Tibial artery (tissue), 4 donors: ENCODE results near the gene STAC2.

Experiments
- DNase-seq, 2 donors: peaks; one replicate each; pipeline ENCODE4 v3.0.0-alpha.2; 2019
- H3K27ac ChIP-seq, 2 donors: fragments of 200-600 bp; sonication (generic) in 1 of 2; 1 replicate in 1 of 2; 2 replicates in 1 of 2; pipeline ENCODE4 v1.5.1; 2018 to 2019; ENCODE audit warnings: mild to moderate bottlenecking in 1 of 2
- H3K27me3 ChIP-seq, 2 donors: fragments of 200-600 bp; sonication (generic) in 1 of 2; one replicate each; pipeline versions ENCODE4 v1.5.1 to v1.6.0; 2016 to 2019
- H3K36me3 ChIP-seq, 3 donors: fragments of 200-600 bp; sonication (generic) in 2 of 3; one replicate each; pipeline ENCODE4 v1.5.1; 2016 to 2019; ENCODE audit warnings: mild to moderate bottlenecking in 2 of 3
- H3K4me1 ChIP-seq, 4 donors: fragments of 200-600 bp; sonication (generic) in 2 of 4; 1 replicate in 3 of 4; 2 replicates in 1 of 4; pipeline ENCODE4 v1.5.1; 2016 to 2019
- H3K4me3 ChIP-seq, 2 donors: fragments of 200-600 bp; sonication (generic) in 1 of 2; 1 replicate in 1 of 2; 2 replicates in 1 of 2; pipeline ENCODE4 v1.5.1; 2018 to 2019; ENCODE audit warnings: mild to moderate bottlenecking in 2 of 2
- H3K9me3 ChIP-seq, 3 donors: fragments of 200-600 bp; sonication (generic) in 1 of 3; one replicate each; pipeline ENCODE4 v1.5.1; 2016 to 2019
- intact Hi-C: fragments of 100-400 bp; cut with DNase I; formaldehyde crosslinking; loops from one replicate; pipeline ENCODE4 v1.15.0; 2023; ENCODE audit warnings: low total_unique reads
- TF ChIP-seq, protein P1 (sequence below), 2 experiments: fragments of 200-600 bp in 1 of 2; fragments of 450-650 bp in 1 of 2; IDR thresholded peaks; one replicate each; pipeline ENCODE4 v1.5.1; 2017 to 2019; ENCODE audit warnings: antibody characterized with exemption in 2 of 2, mild to moderate bottlenecking in 1 of 2, moderate library complexity in 1 of 2

STAC2 gene

DNA sequence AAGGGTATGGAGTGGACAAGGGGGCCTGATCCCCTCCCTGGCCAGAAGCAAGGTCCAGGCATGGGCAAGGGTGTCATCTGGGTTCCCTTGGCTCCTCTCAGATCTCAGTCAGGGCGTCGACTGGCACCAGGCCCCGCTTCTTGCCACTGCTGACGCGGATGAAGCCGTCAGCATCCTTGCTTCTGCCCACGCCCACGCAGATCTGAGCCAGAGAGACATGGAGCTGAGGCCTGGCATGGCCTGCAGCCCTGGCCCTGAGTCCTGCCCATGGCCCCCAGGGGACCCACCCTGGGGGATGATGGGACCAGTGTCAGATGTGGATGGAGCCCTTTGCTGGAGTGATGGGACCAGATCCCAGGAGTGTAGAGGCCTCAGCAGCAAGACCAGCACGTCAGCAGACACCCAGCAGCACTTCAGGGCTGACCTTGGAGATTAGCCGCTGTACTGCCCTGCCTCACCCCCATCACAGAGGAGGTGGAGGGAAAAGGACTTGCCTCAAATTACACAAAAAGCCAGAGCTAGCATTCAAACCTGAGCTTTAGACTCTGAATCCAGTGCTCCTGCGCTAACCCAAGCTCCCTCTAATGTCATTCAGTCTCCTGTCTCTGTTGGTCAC, 13.4 kb downstream of the STAC2 start:
- Histone ChIP-seq H3K4me3 (no peak overlapping the region), H3K27ac (peak overlapping the region; percentile 80 to 93), H3K9me3 (no peaks in the 10 kb centered on the region), H3K4me1 (peaks cover 0 to 83% (median 63%) of the 10 kb centered on the region in 4 donors), H3K36me3 (peaks cover 0 to 54% (median 16%) of the 10 kb centered on the region in 3 donors), H3K27me3 (no peaks in the 10 kb centered on the region)
- intact Hi-C loops, result no loop called here
- TF ChIP-seq, protein P1, sequence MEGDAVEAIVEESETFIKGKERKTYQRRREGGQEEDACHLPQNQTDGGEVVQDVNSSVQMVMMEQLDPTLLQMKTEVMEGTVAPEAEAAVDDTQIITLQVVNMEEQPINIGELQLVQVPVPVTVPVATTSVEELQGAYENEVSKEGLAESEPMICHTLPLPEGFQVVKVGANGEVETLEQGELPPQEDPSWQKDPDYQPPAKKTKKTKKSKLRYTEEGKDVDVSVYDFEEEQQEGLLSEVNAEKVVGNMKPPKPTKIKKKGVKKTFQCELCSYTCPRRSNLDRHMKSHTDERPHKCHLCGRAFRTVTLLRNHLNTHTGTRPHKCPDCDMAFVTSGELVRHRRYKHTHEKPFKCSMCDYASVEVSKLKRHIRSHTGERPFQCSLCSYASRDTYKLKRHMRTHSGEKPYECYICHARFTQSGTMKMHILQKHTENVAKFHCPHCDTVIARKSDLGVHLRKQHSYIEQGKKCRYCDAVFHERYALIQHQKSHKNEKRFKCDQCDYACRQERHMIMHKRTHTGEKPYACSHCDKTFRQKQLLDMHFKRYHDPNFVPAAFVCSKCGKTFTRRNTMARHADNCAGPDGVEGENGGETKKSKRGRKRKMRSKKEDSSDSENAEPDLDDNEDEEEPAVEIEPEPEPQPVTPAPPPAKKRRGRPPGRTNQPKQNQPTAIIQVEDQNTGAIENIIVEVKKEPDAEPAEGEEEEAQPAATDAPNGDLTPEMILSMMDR (IDR thresholded peaks at IDR 0.05), result no peak
- peak; percentile 49 to 94 for DNase-seq

DNA sequence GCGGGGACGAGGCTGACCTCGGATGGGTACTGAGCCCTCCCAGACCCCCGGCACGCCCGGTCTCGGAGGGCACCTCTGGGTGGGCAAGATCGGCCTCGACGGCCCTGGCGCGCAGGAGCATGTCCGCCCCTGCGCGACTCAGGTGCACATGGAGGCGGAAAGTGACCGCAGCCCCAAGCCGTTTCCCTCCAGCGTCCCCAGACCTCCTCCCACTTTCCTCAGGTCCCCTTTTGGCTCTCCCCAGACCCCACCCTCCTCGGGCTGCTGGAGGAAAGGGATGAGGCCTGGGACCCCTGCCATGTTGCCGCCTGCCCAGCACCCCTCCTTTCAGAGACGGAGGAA, 15.7 kb downstream of the STAC2 start:
- intact Hi-C loops, result no loop called here
- TF ChIP-seq, protein P1 (IDR thresholded peaks at IDR 0.05), result no peak
- Histone ChIP-seq H3K27ac (peak overlapping the region; percentile 80 to 93), H3K4me3 (peak overlapping the region; percentile 41 to 50), H3K27me3 (no peaks in the 10 kb centered on the region), H3K36me3 (peaks cover 1 to 34% (median 2%) of the 10 kb centered on the region in 3 donors), H3K9me3 (no peaks in the 10 kb centered on the region), H3K4me1 (peaks cover 0 to 75% (median 62%) of the 10 kb centered on the region in 4 donors)
- no peak for DNase-seq

DNA sequence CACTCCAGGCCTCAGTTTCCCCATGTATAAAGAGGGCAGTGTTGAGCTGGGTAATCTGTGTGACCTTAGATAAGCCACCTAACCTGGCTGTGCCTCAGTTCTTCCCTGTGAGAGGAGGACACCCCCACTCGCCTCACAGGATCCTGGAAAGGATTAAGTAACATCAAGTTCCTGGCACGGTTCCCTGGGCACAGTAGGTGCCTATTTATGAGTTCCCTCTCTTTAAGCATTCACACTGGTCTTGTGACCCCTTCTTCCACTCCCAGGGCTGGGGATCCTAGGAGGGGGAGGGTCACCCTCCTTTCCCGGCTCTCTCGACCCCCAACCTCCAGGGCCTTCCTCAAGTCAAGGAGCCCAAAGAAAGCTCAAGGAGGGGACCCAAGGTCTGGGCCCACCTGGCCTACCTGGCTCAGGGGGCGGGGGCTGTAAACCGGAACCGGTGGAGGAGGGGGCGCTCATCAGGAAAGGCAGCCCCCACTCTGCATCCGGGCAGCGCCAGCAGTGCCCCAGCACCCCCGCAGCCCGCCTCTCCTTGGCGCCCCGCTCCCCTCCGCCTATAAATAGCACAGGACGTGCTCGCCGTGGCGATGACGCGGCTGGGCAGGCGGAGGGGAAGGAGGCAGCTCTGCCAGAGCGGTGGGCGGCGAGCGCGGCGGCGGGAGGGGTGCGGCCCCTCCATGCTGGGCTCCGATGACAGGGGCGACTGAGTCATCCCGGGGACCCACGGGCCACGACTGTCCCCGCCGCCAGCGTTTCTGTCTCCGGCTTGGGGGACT, 16.2 kb downstream of the STAC2 start:
- peak; percentile 91 to 96 for DNase-seq
- intact Hi-C loops, result loop anchor here (5.0 kb wide), 1 partner anchor 33 kb away; no protein-coding TSS in a partner anchor
- Histone ChIP-seq H3K4me3 (peak overlapping the region; percentile 41 to 50), H3K36me3 (peaks cover 7 to 34% (median 8%) of the 10 kb centered on the region in 3 donors), H3K27ac (peak overlapping the region; percentile 80 to 93), H3K27me3 (no peaks in the 10 kb centered on the region), H3K4me1 (peaks cover 0 to 74% (median 61%) of the 10 kb centered on the region in 4 donors), H3K9me3 (no peaks in the 10 kb centered on the region)
- TF ChIP-seq, protein P1 (IDR thresholded peaks at IDR 0.05), result no peak

DNA sequence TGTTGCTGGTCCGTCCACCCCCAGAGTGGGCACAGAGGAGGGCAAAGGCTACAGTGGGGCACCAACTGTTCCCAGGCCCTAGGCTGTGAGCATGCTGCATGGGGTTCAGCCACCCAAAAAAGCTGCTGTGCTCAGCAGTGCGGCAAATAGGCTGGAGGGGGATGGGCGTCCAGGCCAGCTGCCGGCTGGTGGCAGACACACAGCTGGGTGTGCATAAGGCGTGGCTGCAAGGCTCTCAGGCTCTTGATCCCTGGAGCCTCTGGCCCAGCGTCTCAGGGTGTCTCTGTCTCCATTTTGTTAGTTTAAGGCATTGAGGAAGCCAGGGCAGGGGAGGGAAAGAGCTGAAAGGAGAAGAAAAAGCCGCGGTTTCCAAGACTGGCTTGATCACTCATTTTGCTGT, 16.9 kb downstream of the STAC2 start:
- intact Hi-C loops, result loop anchor here (5.0 kb wide), 1 partner anchor 33 kb away; no protein-coding TSS in a partner anchor
- Histone ChIP-seq H3K36me3 (peaks cover 13 to 34% (median 14%) of the 10 kb centered on the region in 3 donors), H3K4me1 (peaks cover 0 to 70% (median 58%) of the 10 kb centered on the region in 4 donors), H3K27me3 (no peaks in the 10 kb centered on the region), H3K9me3 (no peaks in the 10 kb centered on the region), H3K4me3 (peak overlapping the region in 1 of 2 donors; percentile 41), H3K27ac (peak overlapping the region; percentile 80 to 93)
- DNase-seq, result peak in 1 of 2 donors; percentile 49
- TF ChIP-seq, protein P1 (IDR thresholded peaks at IDR 0.05), result no peak

DNA sequence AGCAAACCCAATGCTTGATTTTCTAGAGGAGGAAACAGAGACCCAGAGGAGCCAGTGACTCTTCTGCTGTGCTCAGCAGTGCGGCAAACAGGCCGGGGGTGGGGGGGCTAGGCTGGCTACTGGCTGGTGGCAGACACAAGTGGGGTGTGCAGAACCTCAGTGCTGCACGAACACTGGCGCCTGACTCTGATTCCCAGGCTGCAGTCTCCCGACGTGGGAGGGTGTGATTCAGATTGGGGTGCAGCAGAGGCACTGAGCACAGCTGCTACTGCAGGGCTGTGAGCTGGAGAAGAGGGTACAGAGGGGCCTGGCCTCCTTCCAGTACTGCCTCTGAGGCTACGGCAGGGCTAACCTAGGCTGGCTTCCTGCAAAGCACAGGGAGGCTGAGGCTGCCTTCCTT, 17.6 kb downstream of the STAC2 start:
- peaks cover 0 to 63% (median 53%) of the 10 kb centered on the region in 4 donors for H3K4me1 ChIP-seq
- no peaks in the 10 kb centered on the region for H3K27me3 ChIP-seq
- H3K9me3 ChIP-seq, result no peaks in the 10 kb centered on the region
- no peak overlapping the region for H3K4me3 ChIP-seq
- TF ChIP-seq, protein P1 (IDR thresholded peaks at IDR 0.05), result no peak
- peaks cover 21 to 37% (median 21%) of the 10 kb centered on the region in 3 donors for H3K36me3 ChIP-seq
- no peak for DNase-seq
- intact Hi-C loops, result loop anchor here (5.0 kb wide), 1 partner anchor 34 kb away; no protein-coding TSS in a partner anchor
- H3K27ac ChIP-seq, result peak overlapping the region; percentile 80 to 93
